GM23338 (cell line): Measurements from ENCODE around the gene TMEM222. TPM values are rescaled to one million over a fixed set of nuclear protein-coding genes. Genes with fewer than 3 reads are reported as not detected.

Source experiments
- ATAC-seq: fragments of 200-7000 bp; cut with Tn5 transposase; 3 replicates; pipeline ENCODE4 v1.9.1; 2020
- DNase-seq: peaks from one replicate; pipeline ENCODE4 v3.0.0-alpha.2; 2015; ENCODE audit warnings: low spot score
- H2AFZ ChIP-seq: fragments of 200-600 bp; sonication (generic); 2 replicates; pipeline ENCODE4 v1.8.0; 2016; ENCODE audit warnings: antibody characterized with exemption, mild to moderate bottlenecking, moderate library complexity
- H3F3A ChIP-seq: fragments of 200-600 bp; sonication (generic); replicated peaks from 2 replicates; pipeline ENCODE4 v1.8.0; 2017; ENCODE audit warnings: antibody characterized with exemption, mixed run types, low read depth
- H3K27ac ChIP-seq: fragments of 200-600 bp; sonication (generic); 2 replicates; pipeline ENCODE4 v1.6.1; 2016; ENCODE audit warnings: low read depth
- H3K27me3 ChIP-seq: fragments of 200-600 bp; sonication (generic); 2 replicates; pipeline ENCODE4 v1.8.0; 2016; ENCODE audit warnings: mild to moderate bottlenecking, mixed run types, moderate library complexity; ENCODE audit not compliant: insufficient read depth
- H3K36me3 ChIP-seq: fragments of 200-600 bp; sonication (generic); 2 replicates; pipeline ENCODE4 v1.8.0; 2016; ENCODE audit warnings: mild to moderate bottlenecking; ENCODE audit not compliant: insufficient read depth
- H3K4me1 ChIP-seq: fragments of 200-600 bp; sonication (generic); 2 replicates; pipeline ENCODE4 v1.8.0; 2016; ENCODE audit warnings: mild to moderate bottlenecking, moderate library complexity; ENCODE audit not compliant: insufficient read depth
- H3K4me2 ChIP-seq: fragments of 200-600 bp; sonication (generic); 2 replicates; pipeline ENCODE4 v1.7.1; 2017; ENCODE audit warnings: mixed run types
- H3K4me3 ChIP-seq: fragments of 200-600 bp; sonication (generic); 2 replicates; pipeline ENCODE4 v1.6.1; 2016; ENCODE audit warnings: mixed run types
- H3K79me2 ChIP-seq: fragments of 200-600 bp; sonication (generic); replicated peaks from 2 replicates; pipeline ENCODE4 v1.8.0; 2017; ENCODE audit warnings: mild to moderate bottlenecking; ENCODE audit not compliant: insufficient read depth
- H3K9me2 ChIP-seq: fragments of 200-600 bp; sonication (generic); 2 replicates; pipeline ENCODE4 v1.8.0; 2017; ENCODE audit not compliant: insufficient read depth
- H4K20me1 ChIP-seq: fragments of 200-600 bp; sonication (generic); replicated peaks from 2 replicates; pipeline ENCODE4 v1.8.0; 2017; ENCODE audit warnings: mild to moderate bottlenecking; ENCODE audit not compliant: insufficient read depth
- H3K27ac Mint-ChIP-seq: 2 replicates; pipeline ENCODE4 v1.8.0; 2020; ENCODE audit warnings: inconsistent platforms, mild to moderate bottlenecking, moderate library complexity, mixed read lengths
- H3K27me3 Mint-ChIP-seq: 3 replicates; pipeline ENCODE4 v1.8.0; 2022; ENCODE audit warnings: low read depth, mild to moderate bottlenecking, moderate library complexity, mixed read lengths, inconsistent platforms; ENCODE audit not compliant: insufficient read depth, poor library complexity
- H3K36me3 Mint-ChIP-seq: 3 replicates; pipeline ENCODE4 v1.8.0; 2021; ENCODE audit warnings: low read depth, mild to moderate bottlenecking, inconsistent platforms, moderate library complexity, mixed read lengths
- H3K4me1 Mint-ChIP-seq: 3 replicates; pipeline ENCODE4 v1.8.0; 2020; ENCODE audit warnings: mild to moderate bottlenecking, inconsistent platforms, mixed read lengths
- H3K4me3 Mint-ChIP-seq: 3 replicates; pipeline ENCODE4 v1.8.0; 2021; ENCODE audit warnings: moderate library complexity, mild to moderate bottlenecking, inconsistent platforms, mixed read lengths
- H3K9me3 Mint-ChIP-seq: 3 replicates; pipeline ENCODE4 v1.8.0; 2020; ENCODE audit warnings: moderate library complexity, mild to moderate bottlenecking, inconsistent platforms, mixed read lengths
- CREB1 ChIP-seq: fragments of 250-450 bp; sonication (Bioruptor Pico); IDR thresholded peaks from 2 replicates; pipeline ENCODE4 v1.5.0; 2020; ENCODE audit warnings: low read depth, mild to moderate bottlenecking, moderate library complexity
- EZH2 ChIP-seq: fragments of 200-600 bp; sonication (generic); IDR thresholded peaks from one replicate; pipeline ENCODE4 v1.8.0; 2017; ENCODE audit warnings: antibody characterized with exemption, mild to moderate bottlenecking, low read depth; ENCODE audit not compliant: unreplicated experiment
- EZH2phosphoT487 ChIP-seq: fragments of 200-600 bp; sonication (generic); IDR thresholded peaks from one replicate; pipeline ENCODE4 v1.8.1; 2018; ENCODE audit warnings: antibody characterized with exemption; ENCODE audit not compliant: unreplicated experiment
- JUNB ChIP-seq: IDR thresholded peaks from one replicate; pipeline ENCODE4 v1.6.1; 2016; ENCODE audit warnings: antibody characterized with exemption; ENCODE audit not compliant: unreplicated experiment
- NANOG ChIP-seq: IDR thresholded peaks from 2 replicates; pipeline ENCODE4 v1.6.1; 2016; ENCODE audit warnings: antibody characterized with exemption, borderline replicate concordance
- POLR2AphosphoS5 ChIP-seq: IDR thresholded peaks from 2 replicates; pipeline ENCODE4 v1.6.1; 2016; ENCODE audit warnings: antibody characterized with exemption, low read depth
- STAT1 ChIP-seq: IDR thresholded peaks from one replicate; pipeline ENCODE4 v1.6.1; 2016; ENCODE audit warnings: antibody characterized with exemption; ENCODE audit not compliant: unreplicated experiment
- ZNF114 ChIP-seq: fragments of 250-450 bp; sonication (Bioruptor Pico); IDR thresholded peaks from 2 replicates; pipeline ENCODE4 v1.5.0; 2020; ENCODE audit warnings: mild to moderate bottlenecking, moderate library complexity
- polyA plus RNA-seq: library from polyadenylated mRNA; unstranded; fragments of >200 nt; fragmentation: Nextera tagmentation; extraction: Ambion mirVana; gene quantifications from 2 replicates; pipeline ENCODE4 v1.2.1, GENCODE V29; 2016
- total RNA-seq: library from RNA; depleted of rRNA; stranded (reverse); fragments of >200 nt; shearing (Covaris generic); gene quantifications from 2 replicates; pipeline ENCODE4 v1.2.3, GENCODE V29; 2014
- TF ChIP-seq, protein P1 (sequence below): fragments of 250-450 bp; sonication (Bioruptor Pico); IDR thresholded peaks from 2 replicates; pipeline ENCODE4 v1.5.0; 2020; ENCODE audit warnings: mild to moderate bottlenecking, moderate library complexity
- TF ChIP-seq, protein P2 (sequence below), 2 experiments: fragments of 200-600 bp in 1 of 2; sonication (generic) in 1 of 2; conservative IDR thresholded peaks; 2 replicates each; pipeline versions ENCODE4 v1.5.1 to v1.6.1; 2016 to 2017; ENCODE audit warnings: antibody characterized with exemption in 2 of 2, low read depth in 2 of 2, mild to moderate bottlenecking in 2 of 2, moderate library complexity in 1 of 2
- TF ChIP-seq, protein P3 (sequence below): IDR thresholded peaks from 2 replicates; pipeline ENCODE4 v1.6.1; 2016; ENCODE audit warnings: antibody characterized with exemption

Gene TMEM222
- total and polyA plus RNA-seq, 2 experiments from 2014 or later: 17.8 to 22.6 TPM

DNA sequence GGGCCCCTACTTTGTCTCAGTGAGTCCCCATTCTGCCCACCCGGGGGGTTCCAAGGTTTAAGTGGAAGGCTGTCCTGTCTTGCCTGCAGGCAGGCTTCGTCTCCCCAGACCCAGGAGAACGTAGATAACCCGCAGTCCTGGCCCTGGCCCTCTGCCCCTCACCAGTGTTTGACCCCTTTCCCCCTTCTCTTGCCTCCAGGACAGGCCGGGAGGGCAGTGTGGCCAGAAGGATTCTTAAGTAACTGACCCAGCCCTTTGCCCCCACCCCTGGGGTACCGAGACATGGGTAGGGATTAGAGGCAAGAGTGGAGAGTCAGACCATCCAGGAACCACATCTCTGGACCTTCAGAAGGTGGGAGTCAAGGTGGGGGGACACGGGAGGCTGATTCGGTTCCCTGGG lies 8.8 kb downstream of the TMEM222 start:
- no peak overlapping the region for H2AFZ ChIP-seq
- no peaks in the 10 kb centered on the region for H3K27me3 ChIP-seq
- peaks cover 4% of the 10 kb centered on the region; the same call in 1 of the 2 replicates for H3K36me3 ChIP-seq
- no peaks in the 10 kb centered on the region for H3K9me2 ChIP-seq
- H3K27ac Mint-ChIP-seq: no peak overlapping the region
- peaks cover 5% of the 10 kb centered on the region; the same call in 1 of the 2 replicates for H3F3A ChIP-seq
- H3K4me1 Mint-ChIP-seq: no peaks in the 10 kb centered on the region
- H3K27me3 Mint-ChIP-seq: peaks cover 7% of the 10 kb centered on the region
- H3K9me3 Mint-ChIP-seq: no peaks in the 10 kb centered on the region
- H3K4me1 ChIP-seq: no peaks in the 10 kb centered on the region
- no peak for ATAC-seq
- H3K4me3 Mint-ChIP-seq: no peak overlapping the region
- no peak for DNase-seq
- peaks cover 44% of the 10 kb centered on the region for H3K36me3 Mint-ChIP-seq
- no peak overlapping the region for H3K4me3 ChIP-seq
- peaks cover 32% of the 10 kb centered on the region for H3K79me2 ChIP-seq
- no peak overlapping the region for H3K27ac ChIP-seq
- peaks cover 15% of the 10 kb centered on the region for H4K20me1 ChIP-seq
- no peak for TF ChIP-seq NANOG
- no peak overlapping the region for H3K4me2 ChIP-seq

DNA sequence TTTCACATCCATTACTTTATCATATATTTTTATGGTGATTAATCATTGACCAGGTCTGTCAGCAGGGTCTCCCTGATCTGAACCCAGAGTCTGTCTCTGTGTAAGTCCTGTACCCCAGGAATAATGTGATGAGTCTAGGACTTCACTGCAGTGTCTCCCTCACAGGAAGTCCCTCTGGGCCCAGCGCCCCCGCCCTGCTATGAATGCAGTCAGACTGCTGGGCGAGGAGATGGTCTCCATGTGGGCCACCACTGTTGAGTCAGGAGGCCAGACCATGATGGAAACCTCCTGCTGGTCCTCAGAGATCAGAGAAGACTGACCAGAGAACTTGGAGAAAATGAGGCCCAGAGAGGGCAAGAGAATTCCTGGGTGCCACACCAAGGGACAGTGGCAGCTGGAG lies 9.5 kb downstream of the TMEM222 start:
- H3K9me2 ChIP-seq: no peaks in the 10 kb centered on the region
- H3K4me3 ChIP-seq: no peak overlapping the region
- Mint-ChIP-seq H3K9me3 (no peaks in the 10 kb centered on the region), H3K27ac (no peak overlapping the region), H3K27me3 (peaks cover 9% of the 10 kb centered on the region), H3K36me3 (peaks cover 44% of the 10 kb centered on the region), H3K4me1 (no peaks in the 10 kb centered on the region), H3K4me3 (no peak overlapping the region)
- peaks cover 4% of the 10 kb centered on the region; the same call in 1 of the 2 replicates for H3K36me3 ChIP-seq
- H3K27me3 ChIP-seq: no peaks in the 10 kb centered on the region
- H3K4me1 ChIP-seq: no peaks in the 10 kb centered on the region
- no peak overlapping the region for H2AFZ ChIP-seq
- no peak overlapping the region for H3K4me2 ChIP-seq
- H3K27ac ChIP-seq: no peak overlapping the region
- DNase-seq (no peak), ATAC-seq (no peak)
- peaks cover 15% of the 10 kb centered on the region for H4K20me1 ChIP-seq
- peaks cover 5% of the 10 kb centered on the region; the same call in 1 of the 2 replicates for H3F3A ChIP-seq
- H3K79me2 ChIP-seq: peaks cover 25% of the 10 kb centered on the region
- TF ChIP-seq POLR2AphosphoS5 (no peak), CREB1 (CRISPR knock-in tag) (no peak), NANOG (no peak), EZH2phosphoT487 (no peak), JUNB (no peak), ZNF114 (CRISPR knock-in tag) (no peak), EZH2 (no peak), STAT1 (no peak)
- TF ChIP-seq, protein P1, sequence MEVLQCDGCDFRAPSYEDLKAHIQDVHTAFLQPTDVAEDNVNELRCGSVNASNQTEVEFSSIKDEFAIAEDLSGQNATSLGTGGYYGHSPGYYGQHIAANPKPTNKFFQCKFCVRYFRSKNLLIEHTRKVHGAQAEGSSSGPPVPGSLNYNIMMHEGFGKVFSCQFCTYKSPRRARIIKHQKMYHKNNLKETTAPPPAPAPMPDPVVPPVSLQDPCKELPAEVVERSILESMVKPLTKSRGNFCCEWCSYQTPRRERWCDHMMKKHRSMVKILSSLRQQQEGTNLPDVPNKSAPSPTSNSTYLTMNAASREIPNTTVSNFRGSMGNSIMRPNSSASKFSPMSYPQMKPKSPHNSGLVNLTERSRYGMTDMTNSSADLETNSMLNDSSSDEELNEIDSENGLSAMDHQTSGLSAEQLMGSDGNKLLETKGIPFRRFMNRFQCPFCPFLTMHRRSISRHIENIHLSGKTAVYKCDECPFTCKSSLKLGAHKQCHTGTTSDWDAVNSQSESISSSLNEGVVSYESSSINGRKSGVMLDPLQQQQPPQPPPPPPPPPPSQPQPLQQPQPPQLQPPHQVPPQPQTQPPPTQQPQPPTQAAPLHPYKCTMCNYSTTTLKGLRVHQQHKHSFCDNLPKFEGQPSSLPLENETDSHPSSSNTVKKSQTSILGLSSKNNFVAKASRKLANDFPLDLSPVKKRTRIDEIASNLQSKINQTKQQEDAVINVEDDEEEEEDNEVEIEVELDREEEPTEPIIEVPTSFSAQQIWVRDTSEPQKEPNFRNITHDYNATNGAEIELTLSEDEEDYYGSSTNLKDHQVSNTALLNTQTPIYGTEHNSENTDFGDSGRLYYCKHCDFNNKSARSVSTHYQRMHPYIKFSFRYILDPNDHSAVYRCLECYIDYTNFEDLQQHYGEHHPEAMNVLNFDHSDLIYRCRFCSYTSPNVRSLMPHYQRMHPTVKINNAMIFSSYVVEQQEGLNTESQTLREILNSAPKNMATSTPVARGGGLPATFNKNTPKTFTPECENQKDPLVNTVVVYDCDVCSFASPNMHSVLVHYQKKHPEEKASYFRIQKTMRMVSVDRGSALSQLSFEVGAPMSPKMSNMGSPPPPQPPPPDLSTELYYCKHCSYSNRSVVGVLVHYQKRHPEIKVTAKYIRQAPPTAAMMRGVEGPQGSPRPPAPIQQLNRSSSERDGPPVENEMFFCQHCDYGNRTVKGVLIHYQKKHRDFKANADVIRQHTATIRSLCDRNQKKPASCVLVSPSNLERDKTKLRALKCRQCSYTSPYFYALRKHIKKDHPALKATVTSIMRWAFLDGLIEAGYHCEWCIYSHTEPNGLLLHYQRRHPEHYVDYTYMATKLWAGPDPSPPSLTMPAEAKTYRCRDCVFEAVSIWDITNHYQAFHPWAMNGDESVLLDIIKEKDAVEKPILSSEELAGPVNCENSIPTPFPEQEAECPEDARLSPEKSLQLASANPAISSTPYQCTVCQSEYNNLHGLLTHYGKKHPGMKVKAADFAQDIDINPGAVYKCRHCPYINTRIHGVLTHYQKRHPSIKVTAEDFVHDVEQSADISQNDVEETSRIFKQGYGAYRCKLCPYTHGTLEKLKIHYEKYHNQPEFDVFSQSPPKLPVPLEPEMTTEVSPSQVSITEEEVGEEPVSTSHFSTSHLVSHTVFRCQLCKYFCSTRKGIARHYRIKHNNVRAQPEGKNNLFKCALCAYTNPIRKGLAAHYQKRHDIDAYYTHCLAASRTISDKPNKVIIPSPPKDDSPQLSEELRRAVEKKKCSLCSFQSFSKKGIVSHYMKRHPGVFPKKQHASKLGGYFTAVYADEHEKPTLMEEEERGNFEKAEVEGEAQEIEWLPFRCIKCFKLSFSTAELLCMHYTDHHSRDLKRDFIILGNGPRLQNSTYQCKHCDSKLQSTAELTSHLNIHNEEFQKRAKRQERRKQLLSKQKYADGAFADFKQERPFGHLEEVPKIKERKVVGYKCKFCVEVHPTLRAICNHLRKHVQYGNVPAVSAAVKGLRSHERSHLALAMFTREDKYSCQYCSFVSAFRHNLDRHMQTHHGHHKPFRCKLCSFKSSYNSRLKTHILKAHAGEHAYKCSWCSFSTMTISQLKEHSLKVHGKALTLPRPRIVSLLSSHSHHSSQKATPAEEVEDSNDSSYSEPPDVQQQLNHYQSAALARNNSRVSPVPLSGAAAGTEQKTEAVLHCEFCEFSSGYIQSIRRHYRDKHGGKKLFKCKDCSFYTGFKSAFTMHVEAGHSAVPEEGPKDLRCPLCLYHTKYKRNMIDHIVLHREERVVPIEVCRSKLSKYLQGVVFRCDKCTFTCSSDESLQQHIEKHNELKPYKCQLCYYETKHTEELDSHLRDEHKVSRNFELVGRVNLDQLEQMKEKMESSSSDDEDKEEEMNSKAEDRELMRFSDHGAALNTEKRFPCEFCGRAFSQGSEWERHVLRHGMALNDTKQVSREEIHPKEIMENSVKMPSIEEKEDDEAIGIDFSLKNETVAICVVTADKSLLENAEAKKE (CRISPR knock-in tag): no peak
- TF ChIP-seq, protein P2, sequence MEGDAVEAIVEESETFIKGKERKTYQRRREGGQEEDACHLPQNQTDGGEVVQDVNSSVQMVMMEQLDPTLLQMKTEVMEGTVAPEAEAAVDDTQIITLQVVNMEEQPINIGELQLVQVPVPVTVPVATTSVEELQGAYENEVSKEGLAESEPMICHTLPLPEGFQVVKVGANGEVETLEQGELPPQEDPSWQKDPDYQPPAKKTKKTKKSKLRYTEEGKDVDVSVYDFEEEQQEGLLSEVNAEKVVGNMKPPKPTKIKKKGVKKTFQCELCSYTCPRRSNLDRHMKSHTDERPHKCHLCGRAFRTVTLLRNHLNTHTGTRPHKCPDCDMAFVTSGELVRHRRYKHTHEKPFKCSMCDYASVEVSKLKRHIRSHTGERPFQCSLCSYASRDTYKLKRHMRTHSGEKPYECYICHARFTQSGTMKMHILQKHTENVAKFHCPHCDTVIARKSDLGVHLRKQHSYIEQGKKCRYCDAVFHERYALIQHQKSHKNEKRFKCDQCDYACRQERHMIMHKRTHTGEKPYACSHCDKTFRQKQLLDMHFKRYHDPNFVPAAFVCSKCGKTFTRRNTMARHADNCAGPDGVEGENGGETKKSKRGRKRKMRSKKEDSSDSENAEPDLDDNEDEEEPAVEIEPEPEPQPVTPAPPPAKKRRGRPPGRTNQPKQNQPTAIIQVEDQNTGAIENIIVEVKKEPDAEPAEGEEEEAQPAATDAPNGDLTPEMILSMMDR (conservative IDR thresholded peaks at IDR 0.05; ENCODE audit: low read depth in 2 of 2): no peak
- TF ChIP-seq, protein P3, sequence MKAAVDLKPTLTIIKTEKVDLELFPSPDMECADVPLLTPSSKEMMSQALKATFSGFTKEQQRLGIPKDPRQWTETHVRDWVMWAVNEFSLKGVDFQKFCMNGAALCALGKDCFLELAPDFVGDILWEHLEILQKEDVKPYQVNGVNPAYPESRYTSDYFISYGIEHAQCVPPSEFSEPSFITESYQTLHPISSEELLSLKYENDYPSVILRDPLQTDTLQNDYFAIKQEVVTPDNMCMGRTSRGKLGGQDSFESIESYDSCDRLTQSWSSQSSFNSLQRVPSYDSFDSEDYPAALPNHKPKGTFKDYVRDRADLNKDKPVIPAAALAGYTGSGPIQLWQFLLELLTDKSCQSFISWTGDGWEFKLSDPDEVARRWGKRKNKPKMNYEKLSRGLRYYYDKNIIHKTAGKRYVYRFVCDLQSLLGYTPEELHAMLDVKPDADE: no peak
